Aorta (tissue), 5 donors: ENCODE data around the gene PGS1. TPM values are rescaled to one million over a fixed set of nuclear protein-coding genes. Genes with fewer than 3 reads are reported as not detected.

Experiments
- ATAC-seq: fragments of 200-7000 bp; cut with Tn5 transposase; one replicate; pipeline ENCODE4 v1.9.1; 2022; ENCODE audit warnings: moderate library complexity; ENCODE audit not compliant: low FRiP score
- DNase-seq, 2 donors: peaks; one replicate each; pipeline ENCODE4 v3.0.0-alpha.2; 2020
- H3K27ac ChIP-seq, 2 donors: one replicate each; pipeline ENCODE4 v1.5.1; 2013; ENCODE audit warnings: low read length in 2 of 2, mild to moderate bottlenecking in 2 of 2, moderate library complexity in 2 of 2, control low read depth in 1 of 2, inconsistent platforms in 1 of 2, low read depth in 1 of 2
- H3K27me3 ChIP-seq, 2 donors: one replicate each; pipeline ENCODE4 v1.6.1; 2013; ENCODE audit warnings: control low read depth in 1 of 2, low read length in 1 of 2, mild to moderate bottlenecking in 1 of 2, moderate library complexity in 1 of 2; ENCODE audit not compliant: insufficient read depth in 2 of 2, control insufficient read depth in 1 of 2
- H3K36me3 ChIP-seq, 2 donors: one replicate each; pipeline ENCODE4 v1.6.1; 2013; ENCODE audit warnings: control low read depth in 1 of 2, low read length in 1 of 2, mild to moderate bottlenecking in 1 of 2; ENCODE audit not compliant: insufficient read depth in 2 of 2, control insufficient read depth in 1 of 2
- H3K4me1 ChIP-seq, 2 donors: one replicate each; pipeline ENCODE4 v1.6.1; 2013; ENCODE audit warnings: low read length in 2 of 2, control low read depth in 1 of 2, mild to moderate bottlenecking in 1 of 2, moderate library complexity in 1 of 2; ENCODE audit not compliant: insufficient read depth in 2 of 2, control insufficient read depth in 1 of 2
- H3K4me3 ChIP-seq, 2 donors: one replicate each; pipeline ENCODE4 v1.5.1; 2013; ENCODE audit warnings: low read length in 2 of 2, control low read depth in 1 of 2, mild to moderate bottlenecking in 1 of 2
- H3K9me3 ChIP-seq: one replicate; pipeline ENCODE4 v1.6.1; 2013; ENCODE audit warnings: mild to moderate bottlenecking, low read length; ENCODE audit not compliant: control insufficient read depth
- WGBS, 2 donors: extraction: QIAGEN DNeasy Blood & Tissue Kit; methylation state at CpG; one replicate each; pipeline ENCODE4 v1.1.7; 2013; 5-methylcytosine and 5-hydroxymethylcytosine counted together
- intact Hi-C, 2 donors: fragments of 100-400 bp; cut with DNase I; formaldehyde crosslinking; loops; one replicate each; pipeline versions ENCODE4 v1.14.2 to v1.15.0; 2022
- polyA plus RNA-seq, 2 donors: library from polyadenylated mRNA; stranded (reverse); fragments of 200-250 nt; gene quantifications; one replicate each; pipeline ENCODE4 v1.2.3, GENCODE V29; 2013
- total RNA-seq, 2 donors: library from RNA; stranded (reverse); fragmentation: NEBNext Ultra II Directional; extraction: Animal tissue kit (Norgen Biotek cat#: 25700); gene quantifications; one replicate each; pipeline ENCODE4 v1.2.1, GENCODE V29; 2021
- donor health status: healthy with polysubstance abuse.
- donor health status: Bipolar disorder and iron deficiency.
- donor health status: DM: no; HTN: no; CAD: no.
- donor health status: DM: no; HTN: no; CAD: no.
- donor health status: DM: yes; HTN: yes; CAD: no.

The PGS1 gene
- total and polyA plus RNA-seq, 4 donors: 9.9 to 67.0 (median 38.4) TPM

DNA sequence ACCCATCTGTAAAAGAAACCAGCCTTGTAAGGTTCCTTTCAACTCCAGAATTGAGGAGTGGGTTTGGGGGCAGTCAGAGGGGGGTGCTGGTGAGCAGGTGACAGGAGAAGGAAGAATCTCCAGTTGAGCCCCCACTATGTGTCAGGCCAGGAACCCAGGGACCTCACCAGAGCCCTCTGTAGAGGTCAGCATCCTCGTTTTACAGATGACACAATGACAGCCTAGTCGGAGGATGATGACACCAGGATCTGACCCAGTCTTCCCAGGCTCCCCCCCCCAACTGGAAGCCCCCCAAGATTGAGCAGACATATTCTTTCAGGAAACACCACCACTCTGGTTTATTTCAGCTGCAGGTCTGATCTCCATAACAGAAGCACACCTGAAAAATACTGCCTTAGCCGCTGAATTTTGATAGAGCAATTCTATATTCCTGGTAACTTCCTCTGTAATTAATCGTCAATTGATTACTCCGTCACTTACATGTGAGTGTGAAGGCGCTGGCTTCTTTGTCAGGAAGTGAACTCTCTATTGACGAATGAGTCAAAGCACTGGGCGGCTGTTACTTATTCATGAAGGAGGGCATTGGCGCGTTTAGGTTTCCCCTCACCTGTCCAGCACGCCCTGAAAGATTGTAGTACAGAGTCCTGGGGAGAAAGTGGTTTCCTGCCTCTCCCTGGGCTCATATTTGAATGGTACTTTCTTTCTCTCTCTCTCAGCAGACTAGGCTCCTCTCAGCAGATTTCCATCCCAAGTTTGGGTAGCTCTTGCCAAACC lies 39.8 kb upstream of the PGS1 start:
- 77 to 80% methylated on average over 11 of the region's 11 CpGs for WGBS, 2 donors
- DNase-seq (no peak), ATAC-seq (no peak)
- H3K4me3 ChIP-seq: no peak overlapping the region
- H3K9me3 ChIP-seq: no peaks in the 10 kb centered on the region
- H3K4me1 ChIP-seq: no peaks in the 10 kb centered on the region
- H3K36me3 ChIP-seq: no peaks in the 10 kb centered on the region
- no peaks in the 10 kb centered on the region for H3K27me3 ChIP-seq
- intact Hi-C loops: no loop called here
- no peak overlapping the region for H3K27ac ChIP-seq

DNA sequence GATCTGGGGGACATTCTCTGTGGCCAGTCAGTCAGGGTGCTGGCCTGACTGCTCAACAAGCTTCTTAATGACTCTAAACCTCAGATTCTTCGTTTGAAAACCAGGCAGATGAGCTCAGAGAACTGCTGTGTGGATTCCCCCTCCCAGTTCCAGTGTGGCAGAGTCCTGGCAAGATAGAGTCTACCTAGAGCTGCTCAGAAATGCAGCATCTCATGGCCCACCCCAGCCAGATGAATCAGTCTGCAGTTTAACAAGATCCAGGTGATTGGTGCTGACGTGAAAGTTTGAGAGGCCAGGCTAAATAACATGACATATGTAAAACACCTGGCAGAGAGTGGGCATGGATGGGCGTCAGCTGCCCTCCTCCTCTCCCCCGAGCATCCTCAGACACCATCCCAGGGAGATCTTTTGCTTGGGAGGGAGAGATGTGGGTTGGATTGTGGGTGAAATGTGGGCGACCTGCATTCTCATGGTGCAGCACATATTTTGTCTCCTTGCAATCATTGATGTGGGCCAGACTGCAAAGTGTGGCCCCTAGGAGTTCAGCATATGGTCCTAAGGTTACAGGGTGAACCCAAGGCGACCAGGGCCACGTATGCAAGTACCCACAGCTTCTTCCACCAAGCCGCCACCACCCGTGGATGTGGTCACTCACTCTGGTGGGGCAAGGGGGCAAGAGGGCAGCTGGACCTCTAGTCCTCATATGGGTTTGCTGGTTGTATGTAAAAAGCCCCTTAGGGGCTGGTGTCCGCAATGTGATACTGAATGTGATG lies 38.1 kb upstream of the PGS1 start:
- no peaks in the 10 kb centered on the region for H3K36me3 ChIP-seq
- no peak overlapping the region for H3K27ac ChIP-seq
- H3K9me3 ChIP-seq: no peaks in the 10 kb centered on the region
- WGBS, 2 donors: 83 to 84% methylated on average over 10 of the region's 10 CpGs
- no peaks in the 10 kb centered on the region for H3K4me1 ChIP-seq
- H3K4me3 ChIP-seq: no peak overlapping the region
- intact Hi-C loops: no loop called here
- DNase-seq (no peak), ATAC-seq (no peak)
- H3K27me3 ChIP-seq: no peaks in the 10 kb centered on the region

DNA sequence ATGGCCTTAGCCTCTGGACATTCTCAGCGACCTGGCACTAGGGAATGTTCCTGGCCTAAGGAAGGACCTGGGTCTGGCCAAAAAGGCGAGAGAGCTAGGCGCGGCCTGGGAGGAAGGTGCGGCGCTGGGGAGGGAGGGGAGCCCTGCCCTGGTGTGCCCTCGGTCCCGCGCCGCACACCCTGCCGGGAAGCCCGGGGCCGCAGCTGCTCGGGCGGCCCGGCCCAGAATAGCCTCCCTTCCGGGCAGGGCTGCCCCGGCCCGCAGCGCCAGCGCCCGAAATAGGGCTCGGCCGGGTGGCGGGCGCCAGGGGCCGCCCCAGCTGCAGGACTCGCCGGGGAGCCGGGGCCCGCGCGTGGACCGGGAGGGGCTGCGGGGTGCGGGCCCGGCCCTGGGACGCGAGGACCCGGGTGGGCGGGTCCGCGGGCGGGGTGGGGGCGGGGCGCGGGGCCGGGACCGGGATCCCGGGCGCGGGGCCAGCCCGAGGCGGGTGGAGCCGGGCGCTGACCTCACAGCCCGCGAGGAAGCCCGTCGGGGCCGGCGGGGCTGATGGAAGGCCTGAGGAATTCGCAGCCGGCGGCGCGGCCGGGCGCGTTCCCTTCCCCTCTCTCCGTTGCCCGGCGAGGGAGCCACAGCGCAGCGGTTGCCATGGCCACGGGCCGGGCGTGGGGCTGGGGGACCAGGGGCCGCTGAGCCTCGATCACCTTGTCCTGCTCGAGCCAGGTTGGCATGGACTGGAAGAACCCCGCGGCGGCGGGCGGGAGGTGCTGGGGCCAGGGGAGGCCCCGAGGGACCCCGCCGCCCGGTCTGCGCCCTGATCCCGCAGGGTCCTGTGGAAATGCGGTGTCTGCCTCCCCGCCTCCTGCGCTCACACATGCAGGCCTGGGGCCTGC lies 36.6 kb upstream of the PGS1 start:
- no peaks in the 10 kb centered on the region for H3K4me1 ChIP-seq
- DNase-seq: peak; percentile 91 to 95

DNA sequence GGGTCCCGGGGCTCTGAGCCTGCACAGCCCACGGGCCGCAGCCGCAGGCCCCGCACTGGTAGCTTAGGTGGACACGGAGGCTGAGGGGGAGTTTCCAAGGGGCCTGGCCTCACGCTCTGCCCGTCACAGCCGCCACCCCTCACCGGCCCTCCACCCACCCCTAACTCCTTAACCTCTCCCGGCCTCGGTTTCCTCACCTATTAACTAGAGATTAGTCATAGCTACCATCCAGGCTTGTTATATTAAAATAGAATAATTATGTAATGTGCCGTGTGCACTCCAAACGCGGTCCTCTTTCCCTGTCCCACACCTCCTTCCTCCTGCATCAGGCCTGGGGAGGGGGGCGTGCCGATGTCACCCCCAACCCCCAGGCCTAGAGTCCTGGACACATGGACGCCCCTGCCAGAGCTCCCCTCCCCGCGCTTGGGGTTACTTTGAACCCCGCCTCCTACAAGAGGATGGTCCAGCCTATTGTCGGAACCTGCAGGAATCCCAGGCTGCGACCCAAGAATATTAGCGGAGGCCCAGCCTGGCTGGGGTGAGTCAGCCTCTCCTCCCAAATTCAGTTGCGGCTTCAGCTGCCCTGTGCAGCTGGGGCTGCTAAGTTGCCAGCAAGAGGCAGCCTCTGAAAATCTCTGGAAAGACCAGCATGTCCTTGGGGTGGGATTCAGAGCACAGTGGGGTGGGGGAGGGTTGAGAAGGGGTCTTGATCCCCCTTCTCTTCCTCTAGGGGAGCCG lies 35.8 kb upstream of the PGS1 start:
- Histone ChIP-seq H3K36me3 (no peaks in the 10 kb centered on the region), H3K4me1 (no peaks in the 10 kb centered on the region), H3K27me3 (no peaks in the 10 kb centered on the region), H3K9me3 (no peaks in the 10 kb centered on the region), H3K4me3 (no peak overlapping the region), H3K27ac (peak overlapping the region; percentile 72 to 90)
- ATAC-seq (peak; percentile 80), DNase-seq (peak; percentile 91)
- intact Hi-C loops: loop anchor here in 1 of 2 donors (1.0 to 2.0 kb wide), 2 partner anchors 27 to 34 kb away; no protein-coding TSS in a partner anchor
- 5% methylated on average over 26 of the region's 26 CpGs for WGBS, 2 donors

More for the DNA sequence above, 36.6 kb upstream of the PGS1 start:
- Histone ChIP-seq H3K36me3 (no peaks in the 10 kb centered on the region), H3K27ac (peak overlapping the region; percentile 72 to 90), H3K27me3 (no peaks in the 10 kb centered on the region), H3K9me3 (no peaks in the 10 kb centered on the region), H3K4me3 (no peak overlapping the region)
- intact Hi-C loops: loop anchor here in 1 of 2 donors (1.0 to 2.0 kb wide), 2 partner anchors 27 to 35 kb away; no protein-coding TSS in a partner anchor
- 2 to 5% methylated on average over 26 to 95 of the region's 95 CpGs for WGBS, 2 donors
- ATAC-seq: peak; percentile 85

DNA sequence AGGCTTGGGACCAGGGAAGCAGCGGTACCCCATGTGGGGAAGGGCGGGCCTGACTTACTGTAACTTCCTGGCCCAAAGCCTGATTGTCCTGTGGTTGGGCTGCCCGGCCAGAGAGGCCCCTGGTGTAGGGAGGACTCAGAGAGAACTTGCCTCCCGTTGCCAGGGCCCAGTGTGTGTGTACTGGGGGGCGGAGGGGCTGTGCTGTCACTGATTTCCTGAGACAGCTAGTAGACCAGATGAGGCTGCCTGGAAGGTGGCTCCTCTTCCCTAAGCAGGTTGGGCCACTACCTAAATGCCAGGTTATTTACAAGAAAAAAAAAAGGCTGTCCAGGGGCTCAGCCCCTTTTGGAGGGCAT lies 35.3 kb upstream of the PGS1 start:
- ATAC-seq (peak; percentile 58), DNase-seq (peak; percentile 92 to 95)
- no peaks in the 10 kb centered on the region for H3K27me3 ChIP-seq
- H3K27ac ChIP-seq: peak overlapping the region in 1 of 2 donors; percentile 90
- 5 to 10% methylated on average over 3 to 5 of the region's 5 CpGs for WGBS, 2 donors
- intact Hi-C loops: loop anchor here in 1 of 2 donors (2.0 kb wide), 1 partner anchor 34 kb away; no protein-coding TSS in a partner anchor
- H3K4me1 ChIP-seq: no peaks in the 10 kb centered on the region
- no peaks in the 10 kb centered on the region for H3K9me3 ChIP-seq
- H3K4me3 ChIP-seq: no peak overlapping the region
- H3K36me3 ChIP-seq: no peaks in the 10 kb centered on the region

DNA sequence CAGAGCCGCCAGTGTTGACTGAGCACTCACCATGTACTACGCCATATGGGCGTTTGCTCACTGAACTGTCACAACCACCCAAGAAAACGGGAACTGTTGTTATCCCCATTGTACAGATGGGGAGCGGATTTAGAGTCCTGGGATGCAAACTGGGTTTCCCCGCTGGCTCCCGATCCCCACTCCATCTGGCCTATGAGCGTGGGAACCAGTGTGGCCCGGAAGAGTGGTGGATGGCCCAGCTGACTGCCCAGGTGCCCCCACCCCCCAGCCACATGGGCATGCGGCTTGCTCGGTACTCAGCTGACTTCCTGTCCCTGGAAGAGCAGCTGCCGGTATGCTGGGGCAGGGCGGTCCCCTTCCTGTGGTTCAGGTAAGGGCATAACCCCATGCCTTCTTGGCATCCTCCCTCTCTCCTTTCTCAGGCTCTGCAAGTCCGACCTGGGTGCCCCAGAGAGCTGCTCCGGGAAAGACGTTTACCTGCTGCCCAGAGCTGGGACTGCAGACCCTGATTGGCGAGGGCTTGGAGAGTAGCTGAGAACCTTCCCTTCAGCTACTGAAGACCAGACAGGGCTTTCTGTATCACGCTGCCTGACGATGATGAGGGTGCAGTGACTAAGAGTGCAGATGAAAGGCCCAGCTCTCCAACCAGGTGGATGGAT lies 34.8 kb upstream of the PGS1 start:
- DNase-seq: peak in 1 of 2 donors; percentile 73
- no peaks in the 10 kb centered on the region for H3K27me3 ChIP-seq
- H3K4me1 ChIP-seq: no peaks in the 10 kb centered on the region
- ATAC-seq: no peak
- H3K27ac ChIP-seq: peak overlapping the region in 1 of 2 donors; percentile 90
- H3K36me3 ChIP-seq: no peaks in the 10 kb centered on the region
- intact Hi-C loops: loop anchor here in 1 of 2 donors (2.0 kb wide), 1 partner anchor 33 kb away; no protein-coding TSS in a partner anchor
- H3K9me3 ChIP-seq: no peaks in the 10 kb centered on the region
- 89 to 91% methylated on average over 19 of the region's 19 CpGs for WGBS, 2 donors
- no peak overlapping the region for H3K4me3 ChIP-seq

DNA sequence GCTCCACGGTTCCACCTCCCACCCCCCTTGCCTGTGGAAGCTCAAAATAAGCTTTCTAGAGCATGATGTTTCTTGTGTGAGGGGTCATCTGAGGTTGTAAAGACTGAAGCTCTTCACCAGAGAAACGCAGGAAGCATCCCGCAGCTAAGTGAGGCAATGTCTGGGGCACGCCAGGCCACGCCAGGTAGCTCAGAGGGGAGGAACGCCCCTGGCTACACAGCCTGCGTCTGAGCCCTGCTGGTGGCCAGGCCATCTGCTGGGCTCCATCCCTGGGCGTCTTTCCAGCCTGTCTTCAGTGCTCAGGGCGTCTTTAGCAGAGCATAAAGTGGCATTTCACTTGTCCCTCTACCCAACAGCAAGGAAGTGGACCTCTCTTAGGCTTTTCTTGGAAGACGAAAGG lies 33.8 kb upstream of the PGS1 start:
- ATAC-seq: no peak

More for the DNA sequence above, 33.8 kb upstream of the PGS1 start:
- WGBS, 2 donors: 84 to 87% methylated on average over 10 of the region's 10 CpGs
- intact Hi-C loops: no loop called here
- Histone ChIP-seq H3K36me3 (no peaks in the 10 kb centered on the region), H3K4me3 (no peak overlapping the region), H3K27me3 (no peaks in the 10 kb centered on the region), H3K4me1 (no peaks in the 10 kb centered on the region), H3K9me3 (no peaks in the 10 kb centered on the region), H3K27ac (no peak overlapping the region)
- DNase-seq: no peak
